ENCODE measurements around the gene ABT1.

DNA sequence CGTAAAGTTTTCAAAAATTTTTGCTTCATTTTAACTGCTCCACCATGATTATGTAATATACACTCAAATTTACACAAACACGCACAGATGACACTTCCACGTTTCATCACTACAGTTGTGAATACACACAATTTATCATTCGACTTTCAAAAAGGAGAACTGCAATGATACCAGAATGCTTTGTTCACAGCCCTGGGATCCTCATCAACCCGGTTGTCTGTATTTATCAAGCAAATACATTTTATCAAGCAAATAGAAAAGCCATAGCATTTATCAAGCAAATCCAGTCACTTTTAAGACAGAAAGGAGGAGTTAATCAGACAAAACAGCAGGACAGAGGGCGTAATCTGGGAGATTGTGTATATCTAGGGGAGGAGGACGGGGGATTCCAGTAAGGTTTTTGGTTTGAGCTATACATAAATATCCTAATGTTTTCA is 20.3 kb upstream of the ABT1 start:
- TF ChIP-seq, protein P1, sequence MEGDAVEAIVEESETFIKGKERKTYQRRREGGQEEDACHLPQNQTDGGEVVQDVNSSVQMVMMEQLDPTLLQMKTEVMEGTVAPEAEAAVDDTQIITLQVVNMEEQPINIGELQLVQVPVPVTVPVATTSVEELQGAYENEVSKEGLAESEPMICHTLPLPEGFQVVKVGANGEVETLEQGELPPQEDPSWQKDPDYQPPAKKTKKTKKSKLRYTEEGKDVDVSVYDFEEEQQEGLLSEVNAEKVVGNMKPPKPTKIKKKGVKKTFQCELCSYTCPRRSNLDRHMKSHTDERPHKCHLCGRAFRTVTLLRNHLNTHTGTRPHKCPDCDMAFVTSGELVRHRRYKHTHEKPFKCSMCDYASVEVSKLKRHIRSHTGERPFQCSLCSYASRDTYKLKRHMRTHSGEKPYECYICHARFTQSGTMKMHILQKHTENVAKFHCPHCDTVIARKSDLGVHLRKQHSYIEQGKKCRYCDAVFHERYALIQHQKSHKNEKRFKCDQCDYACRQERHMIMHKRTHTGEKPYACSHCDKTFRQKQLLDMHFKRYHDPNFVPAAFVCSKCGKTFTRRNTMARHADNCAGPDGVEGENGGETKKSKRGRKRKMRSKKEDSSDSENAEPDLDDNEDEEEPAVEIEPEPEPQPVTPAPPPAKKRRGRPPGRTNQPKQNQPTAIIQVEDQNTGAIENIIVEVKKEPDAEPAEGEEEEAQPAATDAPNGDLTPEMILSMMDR (conservative IDR thresholded peaks at IDR 0.05; ENCODE audit: low read depth in 2 of 2) = no peak
- TF ChIP-seq EZH2 (IDR thresholded peaks at IDR 0.05; ENCODE audit: low read depth, unreplicated experiment) (no peak), REST (IDR thresholded peaks at IDR 0.05; ENCODE audit: unreplicated experiment) (no peak), EZH2phosphoT487 (IDR thresholded peaks at IDR 0.05; ENCODE audit: unreplicated experiment) (no peak)
